Astrocyte of the cerebellum (primary cell): Measurements from ENCODE around the gene HTR2A.

ENCODE experiments used
- DNase-seq: peaks from one replicate; pipeline ENCODE4 v3.0.0-alpha.2; 2011; ENCODE audit warnings: low read depth
- H3K4me3 ChIP-seq: 2 replicates; pipeline ENCODE4 v1.5.1; 2011; ENCODE audit warnings: mild to moderate bottlenecking, low read depth, low read length, moderate library complexity
- in situ Hi-C: cut with HindIII; loops from 2 replicates; pipeline ENCODE4 v1.10.0; 2017; ENCODE audit warnings: low sequenced_read_pairs
- TF ChIP-seq, protein P1 (sequence below): IDR thresholded peaks from 2 replicates; pipeline ENCODE4 v1.5.1; 2012; ENCODE audit warnings: low read length, low read depth, moderate library complexity, mild to moderate bottlenecking; ENCODE audit errors: missing control alignments

Gene HTR2A

DNA sequence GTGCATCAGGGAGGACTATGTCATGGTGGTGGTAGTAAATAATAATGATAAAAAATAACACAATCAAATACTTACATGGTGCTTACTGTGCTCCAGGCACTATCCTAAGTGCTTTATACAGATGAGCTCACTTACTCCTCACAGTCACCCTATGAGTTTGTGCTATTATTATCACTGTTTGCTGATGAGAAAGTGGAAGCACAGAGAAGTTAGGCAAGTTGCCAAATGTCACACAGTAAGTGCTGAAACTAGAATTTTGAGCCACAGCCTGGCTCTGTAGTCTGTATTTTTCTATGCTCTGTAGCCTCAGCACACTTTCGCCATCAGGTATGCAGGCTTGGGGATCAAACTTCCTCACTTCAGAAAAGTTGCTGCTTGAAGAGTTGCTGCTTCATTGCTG, 46.6 kb downstream of the HTR2A start:
- H3K4me3 ChIP-seq = no peak overlapping the region
- DNase-seq = no peak
- TF ChIP-seq, protein P1, sequence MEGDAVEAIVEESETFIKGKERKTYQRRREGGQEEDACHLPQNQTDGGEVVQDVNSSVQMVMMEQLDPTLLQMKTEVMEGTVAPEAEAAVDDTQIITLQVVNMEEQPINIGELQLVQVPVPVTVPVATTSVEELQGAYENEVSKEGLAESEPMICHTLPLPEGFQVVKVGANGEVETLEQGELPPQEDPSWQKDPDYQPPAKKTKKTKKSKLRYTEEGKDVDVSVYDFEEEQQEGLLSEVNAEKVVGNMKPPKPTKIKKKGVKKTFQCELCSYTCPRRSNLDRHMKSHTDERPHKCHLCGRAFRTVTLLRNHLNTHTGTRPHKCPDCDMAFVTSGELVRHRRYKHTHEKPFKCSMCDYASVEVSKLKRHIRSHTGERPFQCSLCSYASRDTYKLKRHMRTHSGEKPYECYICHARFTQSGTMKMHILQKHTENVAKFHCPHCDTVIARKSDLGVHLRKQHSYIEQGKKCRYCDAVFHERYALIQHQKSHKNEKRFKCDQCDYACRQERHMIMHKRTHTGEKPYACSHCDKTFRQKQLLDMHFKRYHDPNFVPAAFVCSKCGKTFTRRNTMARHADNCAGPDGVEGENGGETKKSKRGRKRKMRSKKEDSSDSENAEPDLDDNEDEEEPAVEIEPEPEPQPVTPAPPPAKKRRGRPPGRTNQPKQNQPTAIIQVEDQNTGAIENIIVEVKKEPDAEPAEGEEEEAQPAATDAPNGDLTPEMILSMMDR = no peak
- in situ Hi-C loops = no loop called here

DNA sequence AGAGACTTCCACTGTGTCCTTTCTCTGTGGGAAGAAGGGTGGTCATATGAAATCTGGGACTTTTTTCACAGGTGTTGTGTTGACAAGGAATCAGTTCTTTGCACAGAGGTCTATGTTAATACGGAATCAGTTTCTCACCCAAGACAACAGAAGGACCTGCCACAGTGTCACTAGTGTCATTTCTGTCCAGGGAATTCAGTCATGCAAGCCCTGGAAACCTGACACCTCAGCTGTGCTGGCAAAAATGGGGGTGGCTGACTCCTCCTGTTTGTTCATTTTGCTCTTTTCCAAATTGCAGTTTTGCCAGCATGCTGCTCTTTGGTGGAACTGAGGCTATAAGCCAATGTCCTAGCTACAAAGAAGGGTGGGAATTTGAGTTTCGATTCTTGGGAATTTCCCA, 50.1 kb downstream of the HTR2A start:
- no peak overlapping the region for H3K4me3 ChIP-seq
- in situ Hi-C loops = no loop called here
- no peak for DNase-seq
- TF ChIP-seq, protein P1 = no peak

DNA sequence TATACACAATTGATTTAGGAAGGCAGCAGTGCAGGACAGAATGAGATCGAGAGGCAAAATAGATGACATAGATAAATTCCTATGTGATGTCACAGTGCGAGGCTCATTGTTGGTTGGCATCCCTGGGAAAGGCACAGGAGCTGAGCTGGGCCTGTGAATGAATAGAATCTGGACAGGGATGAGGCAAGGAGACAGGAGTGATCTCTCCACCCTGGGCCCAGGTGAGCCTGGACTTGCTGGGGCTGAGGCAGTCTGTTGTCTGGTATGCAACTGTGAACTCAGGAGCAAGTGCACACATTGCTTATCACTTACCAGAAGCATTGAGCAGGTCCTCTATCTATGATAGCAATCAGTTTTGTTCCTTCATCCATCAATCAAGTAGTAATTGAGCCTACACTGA, 51.7 kb downstream of the HTR2A start:
- DNase-seq = no peak
- in situ Hi-C loops = no loop called here
- H3K4me3 ChIP-seq = no peak overlapping the region
- TF ChIP-seq, protein P1 = no peak

DNA sequence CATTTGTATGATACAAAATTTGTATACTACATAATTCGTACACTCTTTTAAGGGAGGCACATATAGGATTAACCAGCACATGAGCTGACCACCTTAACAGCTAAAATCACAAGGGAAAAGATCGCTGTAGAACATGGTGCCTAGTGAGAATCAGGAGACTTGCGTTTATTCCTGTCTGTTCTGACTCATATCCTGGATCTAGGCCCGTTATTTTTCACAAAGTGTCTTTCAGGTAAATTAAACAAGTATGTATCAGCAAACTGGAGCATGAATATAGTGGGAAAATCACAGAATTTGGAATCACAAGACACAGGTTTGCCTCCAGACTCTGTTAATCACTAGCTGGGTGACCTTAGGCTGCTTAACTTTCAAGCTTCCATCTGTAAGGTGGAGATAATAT, 52.4 kb downstream of the HTR2A start:
- TF ChIP-seq, protein P1 = no peak
- no peak overlapping the region for H3K4me3 ChIP-seq
- in situ Hi-C loops = no loop called here
- DNase-seq = peak; percentile 15

DNA sequence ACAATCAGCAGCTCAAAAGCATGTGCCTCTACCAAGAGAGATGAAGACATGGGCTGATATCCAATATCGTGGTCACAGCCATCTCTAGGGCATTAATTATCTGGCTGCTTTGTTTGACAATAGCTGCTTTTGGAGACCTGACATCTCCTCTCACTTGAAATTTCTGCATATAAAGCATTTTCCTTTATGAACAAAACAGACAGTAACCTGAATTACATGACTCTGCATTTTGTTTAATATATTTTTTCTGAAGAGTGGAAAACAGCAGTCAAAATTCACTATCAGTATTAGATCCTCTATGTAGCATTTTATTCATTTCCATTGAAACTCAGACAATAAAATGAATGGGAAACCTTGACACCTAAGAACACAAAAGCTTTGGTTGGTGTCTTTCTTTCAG, 57.5 kb downstream of the HTR2A start:
- H3K4me3 ChIP-seq = no peak overlapping the region
- TF ChIP-seq, protein P1 = no peak
- DNase-seq = no peak
- in situ Hi-C loops = no loop called here

DNA sequence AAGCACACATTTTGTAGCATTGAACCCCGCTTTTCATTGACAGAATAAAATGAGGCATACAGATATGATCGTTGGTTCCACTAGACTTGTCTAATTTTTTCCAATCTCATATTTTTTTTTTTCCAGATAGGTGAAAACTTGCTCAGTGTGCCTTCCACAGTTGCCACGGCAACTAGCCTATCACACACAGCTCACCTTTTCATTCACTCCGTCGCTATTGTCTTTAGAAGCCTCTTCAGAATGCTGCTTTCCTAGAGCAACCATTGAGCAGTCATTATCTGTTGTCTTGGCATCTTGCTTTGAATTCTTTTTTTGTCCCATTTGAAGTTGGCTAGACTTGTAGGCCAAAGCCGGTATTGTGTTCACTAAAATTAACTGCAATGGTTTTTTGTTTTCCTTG, 62.2 kb downstream of the HTR2A start:
- TF ChIP-seq, protein P1 = no peak
- H3K4me3 ChIP-seq = no peak overlapping the region
- DNase-seq = no peak
- in situ Hi-C loops = no loop called here
